H1 (cell line): Measurements from ENCODE around the gene SRGAP3.

Experiments used
- BACH1 ChIP-seq: IDR thresholded peaks from 2 replicates; pipeline ENCODE4 v1.6.1; 2012; ENCODE audit warnings: low read length, improper control_type of control experiment
- CEBPB ChIP-seq: IDR thresholded peaks from 2 replicates; pipeline ENCODE4 v1.6.1; 2012; ENCODE audit warnings: low read depth, low read length
- CTCF ChIP-seq, 3 experiments: IDR thresholded peaks; 1 replicate in 2 of 3; 2 replicates in 1 of 3; pipeline versions ENCODE4 v1.5.1 to v1.6.1; 2011; ENCODE audit warnings: low read length in 3 of 3, mild to moderate bottlenecking in 3 of 3, inconsistent platforms in 2 of 3, low read depth in 1 of 3, moderate library complexity in 1 of 3; ENCODE audit not compliant: insufficient read depth in 1 of 3; ENCODE audit errors: control extremely low read depth in 1 of 3
- EZH2 ChIP-seq: fragments of 200-600 bp; sonication (generic); IDR thresholded peaks from 2 replicates; pipeline ENCODE4 v1.7.1; 2012; ENCODE audit warnings: low read depth, mild to moderate bottlenecking, moderate library complexity, low read length, inconsistent platforms; ENCODE audit not compliant: severe bottlenecking
- HDAC6 ChIP-seq: IDR thresholded peaks from one replicate; pipeline ENCODE4 v1.7.1; 2012; ENCODE audit warnings: low read depth, mild to moderate bottlenecking, inconsistent platforms, low read length, moderate library complexity
- JUN ChIP-seq: IDR thresholded peaks from 2 replicates; pipeline ENCODE4 v1.6.1; 2011; ENCODE audit warnings: low read depth, mild to moderate bottlenecking, improper control_type of control experiment, low read length

DNA sequence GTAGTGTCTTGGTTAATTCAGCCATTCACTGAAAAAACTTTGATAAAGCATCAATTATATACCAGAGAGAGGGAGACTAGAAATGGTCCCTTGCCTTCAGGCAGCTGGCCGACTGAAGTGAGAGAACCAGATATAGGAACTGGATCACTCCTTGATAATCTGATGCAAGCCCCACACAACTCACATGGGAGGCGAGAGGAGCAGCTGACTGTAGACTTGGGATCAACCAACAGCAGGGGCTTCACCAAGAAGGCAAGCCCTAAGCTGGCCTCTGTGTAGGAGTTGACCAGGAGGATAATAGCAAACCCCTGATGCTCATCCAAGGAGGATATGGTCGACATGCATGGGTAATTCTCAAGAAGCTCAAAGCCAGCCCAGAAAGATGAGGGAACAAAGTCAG lies 133.1 kb downstream of the SRGAP3 start:
- TF ChIP-seq BACH1 (no peak), CEBPB (no peak), JUN (no peak), EZH2 (no peak), CTCF (IDR thresholded peaks at IDR 0.05; ENCODE audit: control extremely low read depth in 1 of 3, insufficient read depth in 1 of 3, low read depth in 1 of 3, low read length in 3 of 3) (no peak), HDAC6 (no peak)
